Activated CD4-positive, alpha-beta T cell treated with anti-CD3 and anti-CD28 coated beads for 4 hours (primary cell): Measurements from ENCODE around the gene CCDC106.
A peak's percentile ranks its signal among the peaks of the same experiment; 100 is the strongest.

Experiments
- DNase-seq, 2 donors: peaks; one replicate each; pipeline ENCODE4 v3.0.0-alpha.2; 2020

The CCDC106 gene

GRCh38 chr19:55614711-55615542, 33.1 kb upstream of the CCDC106 start:
- DNase-seq = no peak

DNA sequence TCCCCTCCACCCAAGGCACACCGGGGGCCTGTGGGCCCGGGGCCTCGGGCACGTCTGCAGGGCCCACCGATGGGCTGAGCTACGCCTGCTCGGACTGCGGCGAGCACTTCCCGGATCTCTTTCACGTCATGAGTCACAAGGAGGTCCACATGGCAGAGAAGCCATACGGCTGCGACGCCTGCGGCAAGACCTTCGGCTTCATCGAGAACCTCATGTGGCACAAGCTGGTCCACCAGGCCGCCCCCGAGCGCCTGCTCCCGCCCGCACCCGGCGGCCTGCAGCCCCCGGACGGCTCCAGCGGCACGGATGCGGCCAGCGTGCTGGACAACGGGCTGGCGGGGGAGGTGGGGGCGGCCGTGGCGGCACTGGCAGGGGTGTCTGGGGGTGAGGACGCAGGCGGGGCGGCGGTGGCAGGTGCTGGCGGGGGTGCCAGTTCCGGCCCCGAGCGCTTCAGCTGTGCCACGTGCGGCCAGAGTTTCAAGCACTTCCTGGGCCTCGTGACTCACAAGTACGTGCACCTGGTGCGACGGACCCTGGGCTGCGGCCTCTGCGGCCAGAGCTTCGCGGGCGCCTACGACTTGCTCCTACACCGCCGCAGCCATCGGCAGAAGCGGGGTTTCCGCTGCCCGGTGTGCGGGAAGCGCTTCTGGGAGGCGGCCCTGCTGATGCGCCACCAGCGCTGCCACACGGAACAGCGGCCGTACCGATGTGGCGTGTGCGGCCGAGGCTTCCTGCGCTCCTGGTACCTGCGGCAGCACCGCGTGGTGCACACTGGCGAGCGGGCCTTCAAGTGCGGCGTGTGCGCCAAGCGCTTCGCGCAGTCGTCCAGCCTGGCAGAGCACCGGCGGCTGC, 32.2 kb upstream of the CCDC106 start:
- no peak for DNase-seq

DNA sequence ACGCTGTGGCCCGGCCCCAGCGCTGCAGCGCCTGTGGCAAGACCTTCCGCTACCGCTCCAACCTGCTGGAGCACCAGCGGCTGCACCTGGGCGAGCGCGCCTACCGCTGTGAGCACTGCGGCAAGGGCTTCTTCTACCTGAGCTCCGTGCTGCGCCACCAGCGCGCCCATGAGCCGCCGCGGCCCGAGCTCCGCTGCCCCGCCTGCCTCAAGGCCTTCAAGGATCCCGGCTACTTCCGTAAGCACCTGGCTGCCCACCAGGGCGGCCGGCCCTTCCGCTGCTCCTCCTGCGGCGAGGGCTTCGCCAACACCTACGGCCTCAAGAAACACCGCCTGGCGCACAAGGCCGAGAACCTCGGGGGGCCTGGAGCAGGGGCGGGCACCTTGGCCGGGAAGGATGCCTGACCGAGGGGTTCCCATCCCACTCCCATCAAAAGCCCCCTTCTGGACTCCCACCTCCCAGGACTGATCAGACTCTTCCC, 31.6 kb upstream of the CCDC106 start:
- DNase-seq = no peak

DNA sequence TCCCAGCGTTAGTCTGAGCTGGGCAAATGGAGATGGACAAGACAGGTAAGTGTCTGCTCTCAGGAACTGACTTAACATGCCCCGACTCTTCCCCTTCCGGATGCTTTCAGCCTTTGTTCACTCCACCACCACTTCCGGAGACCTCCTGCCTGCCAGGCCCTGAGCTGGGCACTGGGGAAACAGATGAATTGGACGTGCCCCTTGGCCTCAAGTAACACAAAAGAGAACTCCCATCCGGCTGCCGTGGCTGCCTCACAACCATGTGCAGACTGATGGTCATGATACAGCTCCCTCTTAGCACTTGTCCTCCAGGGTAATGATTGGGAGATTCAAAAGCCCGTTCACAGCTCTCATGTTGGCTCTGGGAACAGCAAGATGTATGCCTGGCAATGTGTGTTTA, 30.6 kb upstream of the CCDC106 start:
- no peak for DNase-seq

DNA sequence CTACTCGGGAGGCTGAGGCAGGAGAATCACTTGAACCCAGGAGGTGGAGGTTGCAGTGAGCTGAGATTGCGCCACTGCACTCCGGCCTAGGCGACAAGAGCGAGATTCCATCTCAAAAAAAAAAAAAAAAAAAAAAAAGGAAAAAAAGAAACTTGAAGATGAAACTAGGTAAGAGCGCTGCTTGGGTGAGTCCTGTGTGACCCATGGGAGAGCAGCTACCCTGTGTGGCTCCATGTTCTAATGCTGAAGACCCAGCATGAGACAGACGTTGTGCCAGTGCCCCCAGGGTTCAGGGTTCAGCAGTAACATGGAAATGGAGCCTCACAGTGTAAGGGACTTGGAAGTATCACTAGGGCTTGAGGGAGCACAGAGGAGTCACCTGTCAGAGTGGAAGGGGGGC, 29.6 kb upstream of the CCDC106 start:
- no peak for DNase-seq

DNA sequence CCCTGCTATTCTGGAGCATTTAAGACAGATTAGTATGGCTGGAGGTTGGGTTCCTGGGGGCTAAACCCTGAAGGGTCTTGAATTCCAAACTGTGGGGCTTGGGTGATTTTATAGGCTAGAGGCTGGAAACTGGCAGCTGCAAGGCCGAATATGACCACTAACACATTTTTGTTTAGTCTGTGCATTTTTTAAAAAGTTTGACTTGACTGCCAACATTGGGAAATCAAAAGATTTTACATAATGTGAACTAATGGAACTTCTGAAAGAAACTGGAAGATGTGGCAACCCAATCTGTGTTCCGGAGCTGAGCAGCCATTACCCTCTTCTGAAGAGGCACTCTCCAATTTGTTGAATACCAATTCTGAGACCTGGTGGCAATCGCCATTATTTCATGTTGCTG, 28.7 kb upstream of the CCDC106 start:
- DNase-seq = no peak

GRCh38 chr19:55620410-55621204, 27.4 kb upstream of the CCDC106 start:
- DNase-seq = no peak

DNA sequence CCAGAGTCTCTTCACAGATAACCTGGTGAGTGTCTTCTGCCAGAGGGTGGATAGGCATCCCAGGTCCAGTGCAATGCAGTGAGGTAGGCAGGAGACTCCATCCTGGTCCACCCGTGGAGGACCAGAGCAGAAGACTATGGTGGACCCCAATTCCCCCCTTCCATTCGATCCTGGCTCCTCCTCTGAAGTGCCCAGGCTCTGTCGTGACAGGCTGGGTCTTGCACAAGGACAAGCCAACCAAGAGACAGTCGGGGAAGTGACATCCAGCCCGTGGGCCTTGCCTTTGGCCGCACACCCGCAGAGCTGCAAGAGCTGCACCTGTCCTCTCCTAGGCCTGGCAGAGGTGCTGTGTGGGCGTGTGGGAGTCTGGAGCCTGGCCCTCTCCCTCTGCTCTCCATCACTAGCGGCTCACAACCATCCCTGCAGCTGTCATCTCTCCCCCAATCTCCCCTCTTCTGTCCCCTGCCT, 26.8 kb upstream of the CCDC106 start:
- DNase-seq = no peak

- no peak for DNase-seq
Measured at GRCh38 chr19:55621673-55622231, 26.3 kb upstream of the CCDC106 start.

DNA sequence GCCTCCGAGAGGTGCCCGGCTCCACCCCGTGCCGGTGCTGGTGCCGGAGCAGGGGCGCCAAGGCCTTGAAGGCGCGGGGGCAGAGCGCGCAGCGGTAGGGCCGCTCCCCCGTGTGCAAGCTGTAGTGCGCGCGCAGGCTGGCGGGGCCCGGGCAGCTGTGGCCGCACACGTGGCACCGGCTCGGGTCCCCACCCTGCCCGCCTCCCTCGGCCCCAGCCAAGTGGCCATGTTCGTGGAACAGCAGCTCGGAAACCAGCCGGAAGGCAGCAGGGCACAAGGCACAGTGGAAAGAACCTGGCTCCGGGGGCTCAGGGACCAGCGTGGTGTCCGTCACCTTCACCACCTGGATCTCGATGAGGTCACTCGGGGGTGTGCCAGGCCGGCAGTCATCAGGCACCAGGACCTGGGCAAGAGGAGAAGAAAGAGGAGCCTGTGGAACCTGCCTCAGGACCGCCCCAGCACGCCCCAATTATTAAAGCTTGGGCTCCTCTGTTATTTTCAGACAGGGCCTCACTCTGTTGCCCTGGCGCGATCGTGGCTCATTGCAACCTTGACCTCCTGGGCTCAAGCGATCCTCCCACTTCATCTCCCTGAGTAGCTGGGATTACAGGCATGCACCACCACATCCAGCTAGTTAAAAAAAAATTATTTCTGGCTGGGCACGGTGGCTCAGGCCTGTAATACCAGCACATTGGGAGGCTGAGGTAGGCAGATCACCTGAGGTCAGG, 25.6 kb upstream of the CCDC106 start:
- DNase-seq = no peak

DNA sequence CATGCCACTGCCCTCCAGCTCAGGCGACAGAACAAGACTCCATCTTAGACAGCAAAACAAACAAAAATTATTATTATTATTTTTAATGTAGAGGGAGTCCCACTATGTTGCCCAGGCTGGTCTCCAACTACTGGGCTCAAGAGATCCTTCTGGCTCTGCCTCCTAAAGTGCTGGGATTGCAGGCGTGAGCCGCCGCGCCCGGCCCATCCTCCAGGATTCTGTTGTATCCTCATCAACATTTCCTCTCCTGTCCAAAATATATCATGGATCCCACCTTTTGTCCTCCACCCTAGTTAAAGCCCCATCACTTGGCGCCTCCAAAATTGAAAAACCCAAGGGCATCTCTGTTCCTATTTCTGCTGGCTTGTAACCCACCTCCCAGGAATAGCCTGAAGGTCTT, 24.9 kb upstream of the CCDC106 start:
- DNase-seq = no peak

GRCh38 chr19:55623561-55623960, 24.5 kb upstream of the CCDC106 start:
- DNase-seq = no peak

DNA sequence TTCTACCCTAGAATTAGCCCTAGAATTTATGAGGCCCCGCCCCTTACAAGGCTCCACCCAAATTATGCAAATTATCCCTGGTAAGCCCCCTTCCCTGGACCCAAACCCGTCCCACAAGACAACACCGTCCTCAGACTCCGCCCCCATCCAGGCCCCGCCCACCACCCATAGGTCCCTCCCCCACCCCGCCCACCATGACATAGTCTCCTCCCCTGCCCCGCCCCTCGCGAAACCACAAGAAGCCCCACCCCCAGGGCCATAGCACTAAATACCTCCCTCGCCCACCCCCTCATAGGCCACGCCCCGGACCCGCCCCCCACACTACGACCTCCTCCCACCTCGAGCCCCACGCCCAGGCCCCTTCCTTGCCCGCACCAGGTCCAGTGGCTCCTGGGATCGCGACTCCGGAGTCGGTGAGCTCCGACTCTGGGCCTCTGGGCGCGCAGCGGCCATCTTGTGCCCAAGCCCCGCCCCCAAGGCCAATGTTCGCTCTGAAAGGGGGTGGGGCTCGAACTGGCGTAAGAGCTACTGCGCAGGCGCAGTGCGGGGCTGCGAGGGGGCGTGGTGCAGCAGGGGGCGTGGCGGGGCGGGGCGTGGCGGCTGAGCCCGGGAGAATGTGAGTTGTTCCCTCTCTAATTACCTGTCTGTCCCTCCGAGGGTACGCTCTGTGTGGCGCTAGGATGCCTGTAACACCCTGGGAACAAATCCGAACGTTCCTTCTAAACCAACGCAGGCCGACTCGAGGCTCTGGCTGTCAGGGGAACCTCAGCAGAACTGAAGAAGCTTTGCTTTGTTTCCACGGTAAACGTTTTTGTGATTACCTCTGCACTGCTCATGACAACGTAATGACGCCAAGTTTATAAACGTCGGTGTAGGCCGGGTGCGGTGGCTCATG, 23.7 kb upstream of the CCDC106 start, which contains the start of gene ZNF784:
Gene ZNF784 (minus strand): TSS at position 458 of the 895 bp plus-strand sequence. CDS start 5 bp downstream, at position 453.
- DNase-seq = peak; percentile 96 to 98

DNA sequence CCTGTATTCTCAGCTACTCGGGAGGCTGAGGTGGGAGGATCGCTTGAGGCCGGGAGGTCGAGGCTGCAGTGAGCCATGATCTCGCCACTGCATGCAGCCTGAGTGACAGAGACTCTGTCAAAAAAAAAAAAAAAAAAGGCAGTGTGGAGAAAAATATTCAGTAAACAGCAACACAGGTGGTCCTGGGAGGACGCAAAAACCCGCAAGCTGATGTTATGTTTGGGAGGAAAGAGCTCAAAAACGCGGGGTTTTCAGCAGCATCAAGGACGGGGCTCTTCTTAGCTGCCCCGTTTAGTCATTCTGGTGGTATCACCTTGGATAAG, 23.0 kb upstream of the CCDC106 start:
- DNase-seq = no peak

- DNase-seq = peak; percentile 55 to 58
Measured at GRCh38 chr19:55626350-55626749, 21.7 kb upstream of the CCDC106 start.

- DNase-seq = peak; percentile 87 to 92
Measured at GRCh38 chr19:55632463-55632834, 15.6 kb upstream of the CCDC106 start.

GRCh38 chr19:55633861-55634260, 14.2 kb upstream of the CCDC106 start:
- DNase-seq = no peak

DNA sequence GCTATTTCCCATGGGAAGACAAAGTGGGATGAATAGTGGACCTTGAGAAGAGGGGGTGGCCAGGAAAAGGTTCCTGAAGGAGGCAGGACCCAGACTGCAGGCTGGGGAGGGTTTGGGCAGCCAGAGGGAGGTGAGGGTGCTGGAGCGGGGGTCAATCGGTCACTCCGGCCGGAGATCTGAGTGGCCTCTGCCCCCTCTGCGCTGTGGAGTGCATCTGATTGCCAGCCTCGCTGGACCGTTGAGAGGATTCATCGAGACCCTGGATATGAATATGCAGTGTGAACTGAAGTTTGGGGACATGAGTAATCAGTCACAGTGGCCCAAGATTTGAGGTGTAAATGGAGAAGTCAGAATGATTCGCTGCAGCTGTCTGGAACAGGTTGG, 12.7 kb upstream of the CCDC106 start:
- DNase-seq = no peak

GRCh38 chr19:55635856-55636440, 12.1 kb upstream of the CCDC106 start:
- no peak for DNase-seq

GRCh38 chr19:55636723-55637122, 11.3 kb upstream of the CCDC106 start:
- no peak for DNase-seq

DNA sequence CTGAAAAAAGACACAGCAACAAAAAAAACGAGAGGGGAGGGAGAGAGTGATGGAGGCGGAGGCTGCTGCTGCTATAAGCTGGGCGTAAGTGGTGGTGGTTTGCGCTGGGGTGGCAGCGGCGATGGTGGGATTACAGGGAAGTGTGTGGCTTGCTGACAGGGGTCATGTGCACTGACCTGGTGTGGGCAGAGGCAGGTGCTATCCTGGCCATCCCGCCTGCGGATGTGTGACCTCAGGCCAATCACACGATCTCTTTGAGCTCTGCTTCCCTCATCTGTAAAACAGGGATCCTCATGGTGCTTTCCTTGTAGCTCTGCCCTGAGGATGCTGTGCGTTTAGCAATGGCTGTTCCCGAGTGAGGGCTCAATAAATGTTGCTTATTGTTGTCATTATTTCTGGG, 10.5 kb upstream of the CCDC106 start:
- no peak for DNase-seq
